K562 (cell line): ENCODE results near the gene SUCO. TPM values are rescaled to one million over a fixed set of nuclear protein-coding genes. Genes with fewer than 3 reads are reported as not detected.

Experiments used
- ATAC-seq: fragments of 200-7000 bp; cut with Tn5 transposase; 3 replicates; pipeline ENCODE4 v1.9.1; 2020; ENCODE audit warnings: moderate library complexity
- BruUV-seq: library from RNA; stranded (reverse); fragments of 400-500 nt; replicated peaks from 2 replicates; lab custom pipeline; 2021; lab: Mats Ljungman, UMichigan
- CTCF ChIA-PET: fragments of 300-600 bp; formaldehyde crosslinking; extraction: SDS; loops from one replicate; lab custom pipeline; 2021; ENCODE audit warnings: low intra/inter-chr PET ratio; lab: Yijun Ruan, JAX
- POLR2A ChIA-PET: fragments of 300-600, 350-650 bp; sonication (Branson Sonifier 250); formaldehyde crosslinking; extraction: SDS; loops from one replicate; lab custom pipeline; 2021; ENCODE audit warnings: antibody characterized with exemption, inconsistent platforms; lab: Yijun Ruan, JAX
- DNase-seq, 4 experiments: peaks; one replicate each; pipeline versions ENCODE4 v3.0.0 to v3.0.0-alpha.2; 2011 to 2018; ENCODE audit warnings: low spot score in 3 of 4, mixed read lengths in 3 of 4; ENCODE audit errors: extremely low read depth in 1 of 4
- FAIRE-seq: peaks from 2 replicates; lab custom pipeline; 2011; peaks lifted over from hg19 to GRCh38; lab: Jason Lieb, UNC
- H2AFZ ChIP-seq: 2 replicates; pipeline ENCODE4 v1.6.0; 2011; ENCODE audit warnings: low read depth, low read length, control low read depth, inconsistent platforms
- H3K27ac ChIP-seq: fragments of 200-600 bp; 3 replicates; pipeline ENCODE4 v1.8.0; 2011; ENCODE audit warnings: low read depth, mild to moderate bottlenecking, control low read depth, inconsistent platforms, low read length, moderate library complexity, mixed read lengths; ENCODE audit errors: extremely low read depth
- H3K27me3 ChIP-seq, 2 experiments: fragments of 300-600 bp in 1 of 2; 2 replicates in 1 of 2; 3 replicates in 1 of 2; pipeline versions ENCODE4 v1.6.0 to v1.8.0; 2011; ENCODE audit warnings: inconsistent platforms in 2 of 2, low read length in 2 of 2, mild to moderate bottlenecking in 1 of 2, mixed read lengths in 1 of 2, moderate library complexity in 1 of 2; ENCODE audit not compliant: control insufficient read depth in 2 of 2, insufficient read depth in 2 of 2
- H3K36me3 ChIP-seq: fragments of 300-600 bp; 3 replicates; pipeline ENCODE4 v1.8.0; 2011; ENCODE audit warnings: mild to moderate bottlenecking, low read length, inconsistent platforms; ENCODE audit not compliant: control insufficient read depth, insufficient read depth
- H3K4me1 ChIP-seq, 2 experiments: fragments of 200-600 bp in 1 of 2; replicated peaks in 1 of 2; 2 replicates in 1 of 2; 3 replicates in 1 of 2; pipeline versions ENCODE4 v1.5.1 to v1.8.0; 2011; ENCODE audit warnings: inconsistent platforms in 2 of 2, low read length in 2 of 2, mild to moderate bottlenecking in 1 of 2, mixed read lengths in 1 of 2, moderate library complexity in 1 of 2; ENCODE audit not compliant: control insufficient read depth in 2 of 2, insufficient read depth in 2 of 2
- H3K4me2 ChIP-seq: 2 replicates; pipeline ENCODE4 v1.6.1; 2011; ENCODE audit warnings: low read length, control low read depth, inconsistent platforms, mixed read lengths; ENCODE audit not compliant: insufficient read depth
- H3K4me3 ChIP-seq: fragments of 200-600 bp; sonication (generic), shearing (Covaris generic); 2 replicates; pipeline ENCODE4 v1.5.1; 2016; ENCODE audit warnings: control low read depth, inconsistent platforms
- H3K79me2 ChIP-seq: fragments of 200-600 bp; 3 replicates; pipeline ENCODE4 v1.8.0; 2011; ENCODE audit warnings: low read length, inconsistent platforms; ENCODE audit not compliant: control insufficient read depth, insufficient read depth
- H3K9ac ChIP-seq, 2 experiments: 2 replicates each; pipeline versions ENCODE4 v1.6.0 to v1.6.1; 2011; ENCODE audit warnings: low read depth in 2 of 2, low read length in 2 of 2, control low read depth in 1 of 2, inconsistent platforms in 1 of 2, mild to moderate bottlenecking in 1 of 2, mixed read lengths in 1 of 2; ENCODE audit not compliant: insufficient read depth in 1 of 2
- H3K9me1 ChIP-seq: one replicate; pipeline ENCODE4 v1.6.0; 2011; ENCODE audit warnings: inconsistent platforms, mild to moderate bottlenecking, low read length, moderate library complexity; ENCODE audit not compliant: control insufficient read depth, insufficient read depth
- H3K9me3 ChIP-seq: replicated peaks from 2 replicates; pipeline ENCODE4 v1.5.1; 2011; ENCODE audit warnings: low read depth, low read length, inconsistent platforms; ENCODE audit not compliant: control insufficient read depth, insufficient read depth
- H4K20me1 ChIP-seq: replicated peaks from 2 replicates; pipeline ENCODE4 v1.6.1; 2011; ENCODE audit warnings: low read length, inconsistent platforms, mixed read lengths; ENCODE audit not compliant: control insufficient read depth, insufficient read depth
- E2F6 ChIP-seq, 2 experiments: IDR thresholded peaks; 2 replicates each; pipeline ENCODE4 v1.6.1; 2011; ENCODE audit warnings: borderline replicate concordance in 1 of 2, control low read depth in 1 of 2, low read depth in 1 of 2, low read length in 1 of 2, mild to moderate bottlenecking in 1 of 2, mixed read lengths in 1 of 2, moderate library complexity in 1 of 2; ENCODE audit not compliant: insufficient read depth in 1 of 2, insufficient read length in 1 of 2, poor library complexity in 1 of 2, severe bottlenecking in 1 of 2; ENCODE audit errors: extremely low read depth in 1 of 2
- EP400 ChIP-seq: fragments of 450-650 bp; IDR thresholded peaks from 2 replicates; pipeline ENCODE4 v1.6.1; 2017; ENCODE audit warnings: antibody characterized with exemption, mild to moderate bottlenecking, moderate library complexity
- FOS ChIP-seq: IDR thresholded peaks from 3 replicates; pipeline ENCODE4 v1.6.1; 2011; ENCODE audit not compliant: insufficient read length; ENCODE audit errors: extremely low read depth
- MCM2 ChIP-seq: fragments of 450-650 bp; IDR thresholded peaks from 2 replicates; pipeline ENCODE4 v1.6.1; 2017; ENCODE audit warnings: low read depth, mild to moderate bottlenecking
- ZBTB49 ChIP-seq: sonication (generic); formaldehyde crosslinking; IDR thresholded peaks from 2 replicates; pipeline ENCODE4 v1.8.0; 2022; ENCODE audit warnings: missing genetic modification reagents, mild to moderate bottlenecking, borderline replicate concordance
- ZNF384 ChIP-seq: IDR thresholded peaks from 2 replicates; pipeline ENCODE4 v1.6.1; 2012; ENCODE audit warnings: low read depth, low read length, improper control_type of control experiment
- ZNF512 ChIP-seq: IDR thresholded peaks from 2 replicates; pipeline ENCODE4 v1.6.1; 2016; ENCODE audit warnings: missing genetic modification characterization, missing compliant biosample characterization
- ZNF699 ChIP-seq: fragments of 250-450 bp; sonication (Bioruptor Pico); IDR thresholded peaks from 2 replicates; pipeline ENCODE4 v1.8.0; 2021; ENCODE audit warnings: mild to moderate bottlenecking, moderate library complexity; ENCODE audit not compliant: insufficient replicate concordance
- whole genome bisulfite sequencing: fragments of 100-300 bp; shearing (Covaris generic); methylation state at CpG from one replicate; pipeline ENCODE4 v1.1.6; 2016; ENCODE audit warnings: low coverage, mixed read lengths; ENCODE audit not compliant: insufficient coverage; ENCODE audit errors: missing lambda C conversion rate; 5-methylcytosine and 5-hydroxymethylcytosine counted together
- in situ Hi-C: fragments of 300-500 bp; cut with MboI; formaldehyde crosslinking; loops from 4 replicates; pipeline ENCODE4 v1.15.0; 2018; ENCODE audit warnings: inconsistent platforms, mixed read lengths
- intact Hi-C: fragments of 100-400 bp; cut with micrococcal nuclease; formaldehyde crosslinking; loops from 2 replicates; pipeline ENCODE4 v1.14.2; 2022
- polyA plus RNA-seq, 8 experiments: library from polyadenylated mRNA; depleted of rRNA in 4 of 8; stranded (reverse) in 5 of 8; unstranded in 3 of 8; fragments of >200 nt; fragmentation: Nextera tagmentation in 2 of 8; fragmentation: Illumina TruSeq in 1 of 8; extraction: Ambion mirVana in 2 of 8; extraction: Trizol in 1 of 8; gene quantifications; 2 replicates each; pipeline versions ENCODE4 v1.2.1 to v1.2.3, GENCODE V29; 2011 to 2014; ENCODE audit warnings: inconsistent platforms in 1 of 8, missing spikeins in 1 of 8
- total RNA-seq, 7 experiments: library from RNA; depleted of rRNA in 6 of 7; stranded (reverse); fragments of >200 nt in 6 of 7; fragmentation: Illumina TruSeq in 2 of 7; extraction: Trizol in 2 of 7; gene quantifications; 2 replicates each; pipeline versions ENCODE4 v1.2.1 to v1.2.3, GENCODE V29; 2011 to 2021; ENCODE audit warnings: low replicate concordance in 1 of 7

The SUCO gene
- total and polyA plus RNA-seq, 9 of the 15 experiments (the other 6 are each of a cell fraction or from before 2014, with no cell fraction given) = 2.5 to 20.6 (median 14.3) TPM

GRCh38 chr1:172499636-172500141 lies 33.3 kb upstream of the SUCO start (continued):
- peak; percentile 32 for TF ChIP-seq FOS
- no peak for TF ChIP-seq EP400

GRCh38 chr1:172500207-172500606 lies 32.7 kb upstream of the SUCO start:
- 18% methylated on average over 2 of the region's 2 CpGs for WGBS
- Histone ChIP-seq H3K4me1 (peaks cover 0 to 13% of the 10 kb centered on the region in 2 experiments; a peak in 3 of 5 replicates), H3K9me3 (no peaks in the 10 kb centered on the region), H3K79me2 (no peaks in the 10 kb centered on the region), H3K9ac (no peak overlapping the region), H3K9me1 (no peaks in the 10 kb centered on the region), H3K27ac (no peak overlapping the region), H3K4me3 (no peak overlapping the region), H3K4me2 (no peak overlapping the region), H3K36me3 (no peaks in the 10 kb centered on the region), H3K27me3 (no peaks in the 10 kb centered on the region; a peak in 1 of 5 replicates), H2AFZ (no peak overlapping the region), H4K20me1 (no peaks in the 10 kb centered on the region)
- no TSS peak for BruUV-seq
- in situ Hi-C loops = no loop called here
- FAIRE-seq (no peak), ATAC-seq (no peak), DNase-seq (no peak)
- no peak for TF ChIP-seq MCM2
- POLR2A ChIA-PET = interaction anchor here (1.3 to 2.1 kb wide), 2 partner anchors 13 kb away, joined by 4 to 6 read pairs; no protein-coding TSS in a partner anchor
- intact Hi-C loops = no loop called here
- CTCF ChIA-PET = no interaction called here

GRCh38 chr1:172507741-172508140 lies 25.2 kb upstream of the SUCO start:
- intact Hi-C loops (no loop called here), in situ Hi-C loops (no loop called here)
- POLR2A ChIA-PET = interaction anchor here (1.2 to 2.0 kb wide), 4 partner anchors 9 to 25 kb away, joined by 3 to 6 read pairs (median 4); partner anchors contain the start of gene SUCO
- H3K27ac ChIP-seq = no peak overlapping the region
- no peak overlapping the region for H2AFZ ChIP-seq
- H3K36me3 ChIP-seq = no peaks in the 10 kb centered on the region
- CTCF ChIA-PET = no interaction called here
- FAIRE-seq = no peak
- no peaks in the 10 kb centered on the region for H3K9me1 ChIP-seq
- H3K9me3 ChIP-seq = no peaks in the 10 kb centered on the region
- no TSS peak for BruUV-seq
- H3K4me2 ChIP-seq = no peak overlapping the region
- DNase-seq = no peak
- no peaks in the 10 kb centered on the region for H3K79me2 ChIP-seq
- no peaks in the 10 kb centered on the region; a peak in 1 of 5 replicates for H3K27me3 ChIP-seq
- peak; percentile 50; the same call in 2 of the 3 replicates for ATAC-seq
- no peaks in the 10 kb centered on the region for H4K20me1 ChIP-seq
- H3K9ac ChIP-seq = no peak overlapping the region
- no peaks in the 10 kb centered on the region for H3K4me1 ChIP-seq
- no peak overlapping the region for H3K4me3 ChIP-seq
- TF ChIP-seq E2F6 (IDR thresholded peaks at IDR 0.05; ENCODE audit: borderline replicate concordance in 1 of 2, extremely low read depth in 1 of 2, insufficient read depth in 1 of 2, insufficient read length in 1 of 2, low read depth in 1 of 2, low read length in 1 of 2, poor library complexity in 1 of 2, severe bottlenecking in 1 of 2) (no peak), ZBTB49 (CRISPR knock-in tag) (no peak), ZNF512 (tag) (no peak), ZNF384 (no peak), ZNF699 (CRISPR knock-in tag) (no peak)
